NT2/D1 (cell line): Measurements from ENCODE around the gene EP300.

Experiments
- DNase-seq: peaks from one replicate; pipeline ENCODE4 v3.0.0-alpha.2; 2011; ENCODE audit warnings: low read depth, low spot score
- H3K27me3 ChIP-seq: 2 replicates; pipeline ENCODE4 v1.6.0; 2011; ENCODE audit warnings: mild to moderate bottlenecking; ENCODE audit not compliant: insufficient read length, insufficient read depth
- H3K36me3 ChIP-seq: 2 replicates; pipeline ENCODE4 v1.6.1; 2011; ENCODE audit warnings: mild to moderate bottlenecking, low read length, mixed read lengths; ENCODE audit not compliant: insufficient read depth, insufficient read length
- H3K4me1 ChIP-seq: 2 replicates; pipeline ENCODE4 v1.5.1; 2011; ENCODE audit not compliant: insufficient read depth, insufficient read length
- H3K4me3 ChIP-seq: 2 replicates; pipeline ENCODE4 v1.5.1; 2011; ENCODE audit warnings: low read depth; ENCODE audit not compliant: insufficient read length
- H3K9ac ChIP-seq: 2 replicates; pipeline ENCODE4 v1.6.0; 2011; ENCODE audit warnings: low read depth; ENCODE audit not compliant: insufficient read length
- H3K9me3 ChIP-seq: 2 replicates; pipeline ENCODE4 v1.5.1; 2011; ENCODE audit warnings: mild to moderate bottlenecking, low read length; ENCODE audit not compliant: insufficient read depth
- SUZ12 ChIP-seq: IDR thresholded peaks from 2 replicates; pipeline ENCODE4 v1.6.1; 2011; ENCODE audit not compliant: insufficient read length, insufficient read depth; ENCODE audit errors: extremely low read depth
- YY1 ChIP-seq: IDR thresholded peaks from 2 replicates; pipeline ENCODE4 v1.6.1; 2011; ENCODE audit not compliant: insufficient read length, insufficient read depth
- ZNF274 ChIP-seq: IDR thresholded peaks from 2 replicates; pipeline ENCODE4 v1.6.1; 2011; ENCODE audit warnings: mild to moderate bottlenecking, low read depth, low read length

The EP300 gene

GRCh38 chr22:41074061-41074460 is 18.3 kb upstream of the EP300 start:
- no peaks in the 10 kb centered on the region for H3K27me3 ChIP-seq
- TF ChIP-seq SUZ12 = no peak
- no peak for TF ChIP-seq ZNF274
- no peak for TF ChIP-seq YY1
- no peaks in the 10 kb centered on the region for H3K4me1 ChIP-seq
- no peak overlapping the region for H3K9ac ChIP-seq
- H3K4me3 ChIP-seq = no peak overlapping the region
- no peak for DNase-seq
- H3K9me3 ChIP-seq = no peaks in the 10 kb centered on the region
- H3K36me3 ChIP-seq = no peaks in the 10 kb centered on the region

DNA sequence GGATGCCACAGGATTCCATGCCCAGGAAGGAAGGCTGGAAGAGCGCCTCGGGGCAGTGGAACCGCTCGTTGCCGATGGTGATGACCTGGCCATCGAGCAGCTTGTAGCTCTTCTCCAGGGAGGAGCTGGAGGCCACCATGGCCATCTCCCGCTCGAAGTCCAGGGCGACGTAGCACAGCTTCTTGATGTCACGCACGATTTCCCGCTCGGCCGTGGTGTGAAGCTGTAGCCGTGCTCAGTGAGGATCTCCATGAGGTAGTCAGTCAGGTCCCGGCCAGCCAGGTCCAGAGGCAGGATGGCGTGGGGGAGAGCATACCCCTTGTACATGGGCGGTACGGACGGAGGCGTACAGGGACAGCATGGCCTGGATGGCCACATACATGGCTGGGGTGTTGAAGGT is 17.9 kb upstream of the EP300 start:
- TF ChIP-seq ZNF274 (no peak), SUZ12 (no peak), YY1 (no peak)
- no peaks in the 10 kb centered on the region for H3K9me3 ChIP-seq
- H3K27me3 ChIP-seq = no peaks in the 10 kb centered on the region
- DNase-seq = no peak
- no peaks in the 10 kb centered on the region for H3K4me1 ChIP-seq
- no peaks in the 10 kb centered on the region for H3K36me3 ChIP-seq
- H3K4me3 ChIP-seq = no peak overlapping the region
- no peak overlapping the region for H3K9ac ChIP-seq

DNA sequence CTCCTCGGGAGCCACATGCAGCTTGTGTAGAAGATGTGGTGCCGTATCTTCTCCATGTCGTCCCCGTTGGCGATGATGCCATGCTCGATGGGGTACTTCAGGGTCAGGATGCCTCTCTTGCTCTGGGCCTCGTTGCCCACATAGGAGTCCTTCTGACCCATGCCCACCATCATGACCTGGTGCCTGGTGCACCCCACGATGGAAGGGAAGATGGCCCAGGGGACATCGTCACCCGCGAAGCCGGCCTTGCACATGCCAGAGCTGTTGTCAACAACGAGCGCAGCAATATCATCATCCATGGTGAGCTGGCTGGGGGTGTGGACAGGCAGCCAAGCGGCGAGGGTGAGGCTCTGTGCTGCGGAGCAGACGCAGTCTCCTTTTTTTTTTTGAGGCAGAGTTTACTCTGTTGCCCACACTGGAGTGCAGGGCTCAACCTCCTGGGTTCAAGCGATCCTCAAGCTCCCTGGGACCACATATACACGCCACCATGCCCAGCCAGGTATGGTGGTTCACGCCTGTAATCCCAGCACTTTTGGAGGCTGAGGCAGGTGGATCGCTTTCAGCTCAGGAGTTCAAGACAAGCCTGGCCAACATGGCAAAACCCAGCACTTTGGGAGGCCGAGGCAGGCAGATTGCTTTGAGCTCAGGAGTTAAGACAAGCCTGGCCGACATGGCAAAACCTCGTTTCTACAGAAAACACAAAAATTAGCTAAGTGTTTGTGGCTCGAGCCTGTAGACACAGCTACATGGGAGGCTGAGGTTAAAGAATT is 17.3 kb upstream of the EP300 start:
- Histone ChIP-seq H3K9me3 (no peaks in the 10 kb centered on the region), H3K9ac (no peak overlapping the region), H3K27me3 (no peaks in the 10 kb centered on the region), H3K4me1 (no peaks in the 10 kb centered on the region), H3K4me3 (no peak overlapping the region), H3K36me3 (no peaks in the 10 kb centered on the region)
- no peak for DNase-seq
- TF ChIP-seq YY1 = no peak
- TF ChIP-seq ZNF274 = no peak
- no peak for TF ChIP-seq SUZ12

DNA sequence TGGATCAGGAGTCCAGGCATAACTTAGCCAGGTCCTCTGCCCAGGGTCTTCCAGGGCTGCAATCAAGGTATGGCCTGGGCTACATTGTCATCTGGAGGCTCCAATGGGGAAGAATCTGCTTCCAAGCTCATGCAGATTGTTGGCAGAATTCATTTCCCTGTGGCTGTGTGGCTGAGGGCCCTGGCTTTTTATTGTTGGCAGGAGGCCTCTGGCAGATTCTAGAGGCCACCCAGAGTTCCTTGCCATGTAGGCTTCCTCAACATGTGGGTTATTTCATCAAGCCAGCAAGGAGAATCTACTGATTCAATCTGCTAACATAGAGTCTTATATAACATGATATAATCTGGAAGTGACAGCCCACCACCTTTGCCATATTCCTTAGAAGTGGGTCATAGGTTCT is 16.4 kb upstream of the EP300 start:
- Histone ChIP-seq H3K9me3 (no peaks in the 10 kb centered on the region), H3K36me3 (no peaks in the 10 kb centered on the region), H3K9ac (no peak overlapping the region), H3K4me3 (no peak overlapping the region), H3K4me1 (no peaks in the 10 kb centered on the region), H3K27me3 (no peaks in the 10 kb centered on the region)
- TF ChIP-seq YY1 = no peak
- TF ChIP-seq SUZ12 = no peak
- no peak for TF ChIP-seq ZNF274
- DNase-seq = no peak

GRCh38 chr22:41076857-41077256 is 15.5 kb upstream of the EP300 start:
- H3K4me1 ChIP-seq = no peaks in the 10 kb centered on the region
- no peak overlapping the region for H3K9ac ChIP-seq
- no peaks in the 10 kb centered on the region for H3K36me3 ChIP-seq
- no peaks in the 10 kb centered on the region for H3K9me3 ChIP-seq
- no peak overlapping the region for H3K4me3 ChIP-seq
- TF ChIP-seq SUZ12 = no peak
- TF ChIP-seq YY1 = no peak
- no peak for TF ChIP-seq ZNF274
- H3K27me3 ChIP-seq = no peaks in the 10 kb centered on the region
- DNase-seq = no peak

DNA sequence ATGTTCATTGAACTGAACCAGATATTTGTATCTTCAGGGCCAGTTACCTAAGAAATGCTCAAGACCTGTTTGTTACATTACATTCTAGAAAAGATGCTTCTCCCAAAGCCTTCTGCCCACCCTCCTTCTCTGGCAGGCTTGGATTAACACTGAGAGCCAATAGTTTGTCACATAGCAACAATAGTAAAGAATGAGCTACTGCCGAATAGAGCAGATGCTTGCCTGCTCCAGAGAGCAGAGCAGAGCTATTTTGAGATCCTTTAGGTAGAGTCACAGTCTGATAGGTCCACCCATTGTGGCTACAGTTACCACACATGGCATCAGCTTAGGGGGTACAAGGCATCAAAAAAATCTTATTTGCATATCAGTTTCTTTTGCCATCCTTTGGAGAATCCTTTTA is 13.5 kb upstream of the EP300 start:
- Histone ChIP-seq H3K4me1 (no peaks in the 10 kb centered on the region), H3K27me3 (no peaks in the 10 kb centered on the region), H3K36me3 (no peaks in the 10 kb centered on the region), H3K9ac (no peak overlapping the region), H3K4me3 (no peak overlapping the region), H3K9me3 (no peaks in the 10 kb centered on the region)
- DNase-seq = no peak
- TF ChIP-seq SUZ12 = no peak
- TF ChIP-seq YY1 = no peak
- no peak for TF ChIP-seq ZNF274

DNA sequence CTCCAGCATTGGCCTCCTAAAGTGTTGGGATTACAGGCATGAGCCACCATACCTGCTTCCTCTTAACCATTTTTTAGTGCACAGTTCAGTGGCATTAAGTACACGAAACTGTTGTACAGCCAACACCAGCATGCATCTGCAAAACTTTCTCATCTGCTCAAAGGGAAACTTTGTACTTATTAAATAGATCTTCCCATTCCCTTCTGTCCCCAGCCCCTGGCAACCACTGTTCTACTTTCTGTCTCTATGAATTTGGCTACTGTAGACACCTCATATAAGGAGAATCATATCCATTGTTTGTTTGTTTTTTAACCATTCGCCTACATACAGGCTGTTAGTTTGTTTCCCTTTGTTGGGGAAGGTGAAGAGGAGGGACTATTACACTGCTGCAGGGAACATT is 6.5 kb upstream of the EP300 start:
- H3K4me1 ChIP-seq = no peaks in the 10 kb centered on the region
- no peak overlapping the region for H3K9ac ChIP-seq
- H3K27me3 ChIP-seq = no peaks in the 10 kb centered on the region
- TF ChIP-seq YY1 (no peak), ZNF274 (no peak), SUZ12 (no peak)
- H3K9me3 ChIP-seq = no peaks in the 10 kb centered on the region
- no peak for DNase-seq
- no peaks in the 10 kb centered on the region for H3K36me3 ChIP-seq
- no peak overlapping the region for H3K4me3 ChIP-seq
